Lower leg skin (tissue), 4 donors: ENCODE results near the gene ASS1. TPM values are rescaled to one million over a fixed set of nuclear protein-coding genes. Genes with fewer than 3 reads are reported as not detected.

ENCODE experiments used
- DNase-seq, 2 donors: peaks; one replicate each; pipeline ENCODE4 v3.0.0-alpha.2; 2019; ENCODE audit warnings: low spot score in 2 of 2
- H3K4me3 ChIP-seq: fragments of 200-600 bp; sonication (generic); 2 replicates; pipeline ENCODE4 v1.5.1; 2017; ENCODE audit warnings: mild to moderate bottlenecking, low read depth; ENCODE audit not compliant: poor library complexity, severe bottlenecking
- CTCF ChIP-seq, 3 donors: fragments of 450-650 bp; IDR thresholded peaks; one replicate each; pipeline ENCODE4 v1.5.1; 2016; ENCODE audit warnings: antibody characterized with exemption in 3 of 3, mild to moderate bottlenecking in 3 of 3, moderate library complexity in 2 of 3
- POLR2A ChIP-seq, 2 donors: fragments of 450-650 bp; IDR thresholded peaks; one replicate each; pipeline ENCODE4 v1.6.1; 2016 to 2017; ENCODE audit warnings: antibody characterized with exemption in 2 of 2, mild to moderate bottlenecking in 1 of 2, moderate library complexity in 1 of 2
- WGBS, 2 donors: methylation state at CpG; one replicate each; pipeline ENCODE4 v1.1.5; 2018; 5-methylcytosine and 5-hydroxymethylcytosine counted together
- intact Hi-C: fragments of 100-400 bp; cut with DNase I; formaldehyde crosslinking; loops from one replicate; pipeline ENCODE4 v1.15.0; 2023; ENCODE audit warnings: low total_unique reads
- total RNA-seq, 4 donors: library from RNA; depleted of rRNA; stranded (reverse); fragments of >200 nt; gene quantifications; one replicate each; pipeline ENCODE4 v1.1.0, GENCODE V29; 2016

Gene ASS1
- total RNA-seq, 4 donors from 2014 or later = 98.7 to 104 (median 103) TPM

GRCh38 chr9:130467316-130467715, 22.6 kb downstream of the ASS1 start:
- no peak overlapping the region for H3K4me3 ChIP-seq
- TF ChIP-seq CTCF (IDR thresholded peaks at IDR 0.05) (no peak), POLR2A (IDR thresholded peaks at IDR 0.05) (no peak)
- DNase-seq = no peak
- intact Hi-C loops = no loop called here
- WGBS, 2 donors = 73 to 75% methylated on average over 13 of the region's 13 CpGs

GRCh38 chr9:130468566-130468965, 23.8 kb downstream of the ASS1 start:
- no peak overlapping the region for H3K4me3 ChIP-seq
- TF ChIP-seq POLR2A (IDR thresholded peaks at IDR 0.05) (no peak), CTCF (IDR thresholded peaks at IDR 0.05) (no peak)
- intact Hi-C loops = no loop called here
- 70 to 71% methylated on average over 4 of the region's 4 CpGs for WGBS, 2 donors
- DNase-seq = no peak

DNA sequence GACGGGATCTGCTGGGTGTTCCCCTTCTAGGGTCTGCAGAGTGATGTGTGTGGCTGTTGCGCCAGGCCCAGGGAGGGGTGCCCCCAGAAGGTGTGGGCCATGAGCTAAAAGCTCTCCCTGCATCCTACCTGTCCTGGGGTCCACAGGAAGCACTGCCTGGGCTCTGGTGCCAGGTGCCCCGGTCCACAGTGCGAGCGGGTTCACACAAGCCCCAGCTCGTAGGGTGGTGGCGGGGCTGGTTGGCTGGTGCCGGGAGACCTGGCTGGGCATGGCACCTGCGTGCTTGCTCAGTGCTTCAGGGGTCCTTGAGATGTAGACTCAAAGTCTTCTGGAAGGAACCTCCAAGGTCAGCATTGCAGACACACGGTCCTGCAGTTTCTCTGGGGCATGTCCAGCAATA, 25.5 kb downstream of the ASS1 start:
- 63 to 87% methylated on average over 3 to 9 of the region's 10 CpGs for WGBS, 2 donors
- no peak for TF ChIP-seq CTCF (IDR thresholded peaks at IDR 0.05)
- TF ChIP-seq POLR2A (IDR thresholded peaks at IDR 0.05) = no peak
- DNase-seq = no peak
- intact Hi-C loops = no loop called here
- no peak overlapping the region for H3K4me3 ChIP-seq

- DNase-seq = no peak
- intact Hi-C loops = no loop called here
- TF ChIP-seq POLR2A (IDR thresholded peaks at IDR 0.05) = no peak
- no peak for TF ChIP-seq CTCF (IDR thresholded peaks at IDR 0.05)
- no peak overlapping the region for H3K4me3 ChIP-seq
- WGBS, 2 donors = 91% methylated on average over 12 of the region's 12 CpGs
These were observed 26.2 kb downstream of the ASS1 start for GRCh38 chr9:130470950-130471349.

- no peak overlapping the region for H3K4me3 ChIP-seq
- no peak for DNase-seq
- TF ChIP-seq POLR2A (IDR thresholded peaks at IDR 0.05) = no peak
- no peak for TF ChIP-seq CTCF (IDR thresholded peaks at IDR 0.05)
- WGBS, 2 donors = 77 to 81% methylated on average over 20 of the region's 20 CpGs
- intact Hi-C loops = no loop called here
These were observed 26.8 kb downstream of the ASS1 start for GRCh38 chr9:130471411-130472183.
